GM23338 (cell line): Measurements from ENCODE around the gene QRFP. TPM values are rescaled to one million over a fixed set of nuclear protein-coding genes. Genes with fewer than 3 reads are reported as not detected.

Experiments used
- ATAC-seq: fragments of 200-7000 bp; cut with Tn5 transposase; 3 replicates; pipeline ENCODE4 v1.9.1; 2020
- DNase-seq: peaks from one replicate; pipeline ENCODE4 v3.0.0-alpha.2; 2015; ENCODE audit warnings: low spot score
- H2AFZ ChIP-seq: fragments of 200-600 bp; sonication (generic); 2 replicates; pipeline ENCODE4 v1.8.0; 2016; ENCODE audit warnings: antibody characterized with exemption, mild to moderate bottlenecking, moderate library complexity
- H3F3A ChIP-seq: fragments of 200-600 bp; sonication (generic); replicated peaks from 2 replicates; pipeline ENCODE4 v1.8.0; 2017; ENCODE audit warnings: antibody characterized with exemption, mixed run types, low read depth
- H3K27ac ChIP-seq: fragments of 200-600 bp; sonication (generic); 2 replicates; pipeline ENCODE4 v1.6.1; 2016; ENCODE audit warnings: low read depth
- H3K27me3 ChIP-seq: fragments of 200-600 bp; sonication (generic); 2 replicates; pipeline ENCODE4 v1.8.0; 2016; ENCODE audit warnings: mild to moderate bottlenecking, mixed run types, moderate library complexity; ENCODE audit not compliant: insufficient read depth
- H3K36me3 ChIP-seq: fragments of 200-600 bp; sonication (generic); 2 replicates; pipeline ENCODE4 v1.8.0; 2016; ENCODE audit warnings: mild to moderate bottlenecking; ENCODE audit not compliant: insufficient read depth
- H3K4me1 ChIP-seq: fragments of 200-600 bp; sonication (generic); 2 replicates; pipeline ENCODE4 v1.8.0; 2016; ENCODE audit warnings: mild to moderate bottlenecking, moderate library complexity; ENCODE audit not compliant: insufficient read depth
- H3K4me2 ChIP-seq: fragments of 200-600 bp; sonication (generic); 2 replicates; pipeline ENCODE4 v1.7.1; 2017; ENCODE audit warnings: mixed run types
- H3K4me3 ChIP-seq: fragments of 200-600 bp; sonication (generic); 2 replicates; pipeline ENCODE4 v1.6.1; 2016; ENCODE audit warnings: mixed run types
- H3K79me2 ChIP-seq: fragments of 200-600 bp; sonication (generic); replicated peaks from 2 replicates; pipeline ENCODE4 v1.8.0; 2017; ENCODE audit warnings: mild to moderate bottlenecking; ENCODE audit not compliant: insufficient read depth
- H3K9me2 ChIP-seq: fragments of 200-600 bp; sonication (generic); 2 replicates; pipeline ENCODE4 v1.8.0; 2017; ENCODE audit not compliant: insufficient read depth
- H4K20me1 ChIP-seq: fragments of 200-600 bp; sonication (generic); replicated peaks from 2 replicates; pipeline ENCODE4 v1.8.0; 2017; ENCODE audit warnings: mild to moderate bottlenecking; ENCODE audit not compliant: insufficient read depth
- H3K27ac Mint-ChIP-seq: 2 replicates; pipeline ENCODE4 v1.8.0; 2020; ENCODE audit warnings: inconsistent platforms, mild to moderate bottlenecking, moderate library complexity, mixed read lengths
- H3K27me3 Mint-ChIP-seq: 3 replicates; pipeline ENCODE4 v1.8.0; 2022; ENCODE audit warnings: low read depth, mild to moderate bottlenecking, moderate library complexity, mixed read lengths, inconsistent platforms; ENCODE audit not compliant: insufficient read depth, poor library complexity
- H3K36me3 Mint-ChIP-seq: 3 replicates; pipeline ENCODE4 v1.8.0; 2021; ENCODE audit warnings: low read depth, mild to moderate bottlenecking, inconsistent platforms, moderate library complexity, mixed read lengths
- H3K4me1 Mint-ChIP-seq: 3 replicates; pipeline ENCODE4 v1.8.0; 2020; ENCODE audit warnings: mild to moderate bottlenecking, inconsistent platforms, mixed read lengths
- H3K4me3 Mint-ChIP-seq: 3 replicates; pipeline ENCODE4 v1.8.0; 2021; ENCODE audit warnings: moderate library complexity, mild to moderate bottlenecking, inconsistent platforms, mixed read lengths
- H3K9me3 Mint-ChIP-seq: 3 replicates; pipeline ENCODE4 v1.8.0; 2020; ENCODE audit warnings: moderate library complexity, mild to moderate bottlenecking, inconsistent platforms, mixed read lengths
- CREB1 ChIP-seq: fragments of 250-450 bp; sonication (Bioruptor Pico); IDR thresholded peaks from 2 replicates; pipeline ENCODE4 v1.5.0; 2020; ENCODE audit warnings: low read depth, mild to moderate bottlenecking, moderate library complexity
- ETS1 ChIP-seq: IDR thresholded peaks from 2 replicates; pipeline ENCODE4 v1.6.1; 2016; ENCODE audit warnings: antibody characterized with exemption
- EZH2 ChIP-seq: fragments of 200-600 bp; sonication (generic); IDR thresholded peaks from one replicate; pipeline ENCODE4 v1.8.0; 2017; ENCODE audit warnings: antibody characterized with exemption, mild to moderate bottlenecking, low read depth; ENCODE audit not compliant: unreplicated experiment
- JUNB ChIP-seq: IDR thresholded peaks from one replicate; pipeline ENCODE4 v1.6.1; 2016; ENCODE audit warnings: antibody characterized with exemption; ENCODE audit not compliant: unreplicated experiment
- NANOG ChIP-seq: IDR thresholded peaks from 2 replicates; pipeline ENCODE4 v1.6.1; 2016; ENCODE audit warnings: antibody characterized with exemption, borderline replicate concordance
- REST ChIP-seq: IDR thresholded peaks from one replicate; pipeline ENCODE4 v1.6.1; 2018; ENCODE audit warnings: antibody characterized with exemption; ENCODE audit not compliant: unreplicated experiment
- STAT1 ChIP-seq: IDR thresholded peaks from one replicate; pipeline ENCODE4 v1.6.1; 2016; ENCODE audit warnings: antibody characterized with exemption; ENCODE audit not compliant: unreplicated experiment
- ZNF114 ChIP-seq: fragments of 250-450 bp; sonication (Bioruptor Pico); IDR thresholded peaks from 2 replicates; pipeline ENCODE4 v1.5.0; 2020; ENCODE audit warnings: mild to moderate bottlenecking, moderate library complexity
- ZNF331 ChIP-seq: fragments of 250-450 bp; sonication (Bioruptor Pico); IDR thresholded peaks from 2 replicates; pipeline ENCODE4 v1.5.0; 2020; ENCODE audit warnings: low read depth, mild to moderate bottlenecking, moderate library complexity
- ZNF462 ChIP-seq: fragments of 250-450 bp; sonication (Bioruptor Pico); IDR thresholded peaks from 2 replicates; pipeline ENCODE4 v1.5.0; 2020; ENCODE audit warnings: mild to moderate bottlenecking, moderate library complexity
- polyA plus RNA-seq: library from polyadenylated mRNA; unstranded; fragments of >200 nt; fragmentation: Nextera tagmentation; extraction: Ambion mirVana; gene quantifications from 2 replicates; pipeline ENCODE4 v1.2.1, GENCODE V29; 2016
- total RNA-seq: library from RNA; depleted of rRNA; stranded (reverse); fragments of >200 nt; shearing (Covaris generic); gene quantifications from 2 replicates; pipeline ENCODE4 v1.2.3, GENCODE V29; 2014

The QRFP gene
- total and polyA plus RNA-seq, 2 experiments from 2014 or later: not detected

GRCh38 chr9:130924448-130924788 lies 27.8 kb upstream of the QRFP start (continued):
- no peak for TF ChIP-seq REST

GRCh38 chr9:130923611-130924447 lies 27.2 kb upstream of the QRFP start:
- Mint-ChIP-seq H3K36me3 (no peaks in the 10 kb centered on the region), H3K27ac (no peak overlapping the region)
- ATAC-seq: peak; percentile 13
- TF ChIP-seq ZNF331 (CRISPR knock-in tag) (no peak), ZNF114 (CRISPR knock-in tag) (no peak), CREB1 (CRISPR knock-in tag) (no peak), ZNF462 (CRISPR knock-in tag) (no peak), JUNB (no peak), STAT1 (no peak), REST (no peak), EZH2 (no peak), NANOG (no peak), ETS1 (no peak)

More at GRCh38 chr9:130923611-130924447, 27.2 kb upstream of the QRFP start:
- Histone ChIP-seq H3K9me2 (no peaks in the 10 kb centered on the region), H3K79me2 (no peaks in the 10 kb centered on the region), H3K27me3 (no peaks in the 10 kb centered on the region), H3K36me3 (no peaks in the 10 kb centered on the region), H3K4me1 (no peaks in the 10 kb centered on the region), H3F3A (no peaks in the 10 kb centered on the region), H3K27ac (no peak overlapping the region), H3K4me2 (no peak overlapping the region), H2AFZ (no peak overlapping the region), H3K4me3 (no peak overlapping the region), H4K20me1 (no peaks in the 10 kb centered on the region)
- H3K4me3 Mint-ChIP-seq: no peak overlapping the region
- H3K4me1 Mint-ChIP-seq: peaks cover 11% of the 10 kb centered on the region
- H3K27me3 Mint-ChIP-seq: peaks cover 8% of the 10 kb centered on the region
- no peaks in the 10 kb centered on the region for H3K9me3 Mint-ChIP-seq
- DNase-seq: no peak
